H1 (cell line): ENCODE results near the gene COL1A1. TPM values are rescaled to one million over a fixed set of nuclear protein-coding genes. Genes with fewer than 3 reads are reported as not detected.

Experiments
- CTCF ChIA-PET: fragments of 300-600 bp; sonication (Branson Sonifier 250); formaldehyde crosslinking; loops from one replicate; lab custom pipeline; 2021; ENCODE audit not compliant: partially characterized antibody; lab: Charles Lee
- POLR2A ChIA-PET: fragments of 300-600 bp; sonication (Branson Sonifier 250); formaldehyde crosslinking; loops from one replicate; lab custom pipeline; 2021; ENCODE audit warnings: inconsistent platforms; ENCODE audit not compliant: partially characterized antibody; lab: Charles Lee
- DNase-seq, 2 experiments: peaks; one replicate each; pipeline versions ENCODE4 v3.0.0 to v3.0.0-alpha.2; 2010 to 2022; ENCODE audit warnings: low spot score in 2 of 2, low read depth in 1 of 2, mixed read lengths in 1 of 2
- FAIRE-seq: peaks from 2 replicates; lab custom pipeline; 2011; peaks lifted over from hg19 to GRCh38; lab: Jason Lieb, UNC
- H2AFZ ChIP-seq: 2 replicates; pipeline ENCODE4 v1.8.1; 2012; ENCODE audit warnings: low read length, inconsistent platforms
- H2AK5ac ChIP-seq: 2 replicates; pipeline ENCODE4 v1.6.1; 2013; ENCODE audit warnings: low read depth, low read length
- H2BK120ac ChIP-seq: replicated peaks from 2 replicates; pipeline ENCODE3; 2013; ENCODE audit warnings: low read depth, low read length, inconsistent platforms
- H2BK12ac ChIP-seq: 2 replicates; pipeline ENCODE4 v1.6.1; 2013; ENCODE audit warnings: low read depth, low read length
- H2BK15ac ChIP-seq: 2 replicates; pipeline ENCODE4 v1.6.1; 2013; ENCODE audit warnings: low read length
- H2BK20ac ChIP-seq: 2 replicates; pipeline ENCODE4 v1.6.1; 2013; ENCODE audit warnings: low read length
- H2BK5ac ChIP-seq: 2 replicates; pipeline ENCODE4 v1.6.1; 2013; ENCODE audit warnings: low read depth, low read length
- H3K14ac ChIP-seq: 2 replicates; pipeline ENCODE4 v1.6.1; 2013; ENCODE audit warnings: inconsistent platforms; ENCODE audit not compliant: insufficient read length
- H3K18ac ChIP-seq: 2 replicates; pipeline ENCODE4 v1.6.1; 2013; ENCODE audit warnings: low read length; ENCODE audit errors: extremely low read depth
- H3K23ac ChIP-seq: 2 replicates; pipeline ENCODE4 v1.6.1; 2013; ENCODE audit warnings: inconsistent platforms; ENCODE audit not compliant: insufficient read length
- H3K23me2 ChIP-seq: 2 replicates; pipeline ENCODE4 v1.6.1; 2013; ENCODE audit warnings: low read depth, low read length
- H3K27ac ChIP-seq: 2 replicates; pipeline ENCODE4 v1.6.1; 2011; ENCODE audit warnings: low read depth, low read length, inconsistent platforms
- H3K27me3 ChIP-seq, 4 experiments: replicated peaks in 1 of 4; 1 replicate in 1 of 4; 2 replicates in 3 of 4; pipeline versions ENCODE4 v1.6.1 to v1.8.1; 2011 to 2013; ENCODE audit warnings: low read length in 3 of 4, mild to moderate bottlenecking in 3 of 4, inconsistent platforms in 2 of 4, mixed read lengths in 2 of 4, moderate library complexity in 1 of 4; ENCODE audit not compliant: control insufficient read depth in 3 of 4, insufficient read depth in 3 of 4; ENCODE audit errors: extremely low read depth in 1 of 4
- H3K36me3 ChIP-seq, 4 experiments: 2 replicates each; pipeline versions ENCODE4 v1.6.1 to v1.8.1; 2011 to 2013; ENCODE audit warnings: mild to moderate bottlenecking in 4 of 4, low read length in 3 of 4, moderate library complexity in 2 of 4, control low read depth in 1 of 4, inconsistent platforms in 1 of 4; ENCODE audit not compliant: insufficient read depth in 4 of 4, control insufficient read depth in 2 of 4
- H3K4ac ChIP-seq: replicated peaks from 2 replicates; pipeline ENCODE3; 2013; ENCODE audit warnings: low read length, low read depth, mixed read lengths, inconsistent platforms; ENCODE audit not compliant: insufficient read length
- H3K4me1 ChIP-seq, 4 experiments: replicated peaks in 1 of 4; 1 replicate in 1 of 4; 2 replicates in 3 of 4; pipeline versions ENCODE4 v1.6.1 to v1.8.1; 2011 to 2013; ENCODE audit warnings: low read length in 3 of 4, inconsistent platforms in 2 of 4, mixed read lengths in 1 of 4; ENCODE audit not compliant: insufficient read depth in 4 of 4, control insufficient read depth in 3 of 4
- H3K4me2 ChIP-seq, 2 experiments: 2 replicates each; pipeline versions ENCODE4 v1.6.1 to v1.8.1; 2011 to 2013; ENCODE audit warnings: low read depth in 2 of 2, low read length in 2 of 2, control low read depth in 1 of 2, inconsistent platforms in 1 of 2, mild to moderate bottlenecking in 1 of 2; ENCODE audit not compliant: insufficient read depth in 1 of 2
- H3K4me3 ChIP-seq, 4 experiments: fragments of 200-600, 300-600 bp in 1 of 4; sonication (generic), shearing (Covaris generic), sonication (Bioruptor Twin) in 1 of 4; 2 replicates each; pipeline versions ENCODE4 v1.5.1 to v1.8.1; 2011 to 2016; ENCODE audit warnings: low read length in 4 of 4, low read depth in 3 of 4, control low read depth in 2 of 4, inconsistent platforms in 2 of 4, mild to moderate bottlenecking in 2 of 4, mixed read lengths in 1 of 4, moderate library complexity in 1 of 4; ENCODE audit not compliant: insufficient read depth in 2 of 4; ENCODE audit errors: extremely low read depth in 1 of 4
- H3K56ac ChIP-seq: replicated peaks from 2 replicates; pipeline ENCODE3; 2013; ENCODE audit warnings: low read depth, mild to moderate bottlenecking, mixed read lengths, low read length, inconsistent platforms; ENCODE audit not compliant: insufficient read length
- H3K79me1 ChIP-seq: 2 replicates; pipeline ENCODE4 v1.6.1; 2013; ENCODE audit warnings: low read depth, low read length, control low read depth
- H3K79me2 ChIP-seq, 2 experiments: 2 replicates each; pipeline versions ENCODE4 v1.6.1 to v1.8.1; 2012 to 2013; ENCODE audit warnings: low read length in 2 of 2, mild to moderate bottlenecking in 2 of 2, inconsistent platforms in 1 of 2; ENCODE audit not compliant: insufficient read depth in 2 of 2, control insufficient read depth in 1 of 2
- H3K9ac ChIP-seq, 4 experiments: replicated peaks in 1 of 4; 1 replicate in 1 of 4; 2 replicates in 3 of 4; pipeline versions ENCODE4 v1.6.1 to v1.8.1; 2011 to 2013; ENCODE audit warnings: low read depth in 3 of 4, low read length in 3 of 4, control low read depth in 2 of 4, mild to moderate bottlenecking in 2 of 4, moderate library complexity in 2 of 4, inconsistent platforms in 1 of 4; ENCODE audit errors: extremely low read depth in 1 of 4
- H3K9me3 ChIP-seq, 2 experiments: 2 replicates each; pipeline versions ENCODE4 v1.6.1 to v1.8.1; 2012 to 2013; ENCODE audit warnings: mild to moderate bottlenecking in 2 of 2, moderate library complexity in 2 of 2, control low read depth in 1 of 2, inconsistent platforms in 1 of 2, low read depth in 1 of 2, low read length in 1 of 2, mixed read lengths in 1 of 2; ENCODE audit not compliant: insufficient read depth in 2 of 2
- H4K20me1 ChIP-seq, 2 experiments: replicated peaks in 1 of 2; 2 replicates each; pipeline versions ENCODE3 to v1.8.1; 2011 to 2013; ENCODE audit warnings: inconsistent platforms in 2 of 2, low read length in 2 of 2, mild to moderate bottlenecking in 1 of 2; ENCODE audit not compliant: insufficient read depth in 2 of 2, control insufficient read depth in 1 of 2
- H4K5ac ChIP-seq: 2 replicates; pipeline ENCODE4 v1.6.1; 2013; ENCODE audit warnings: low read length, low read depth, mixed read lengths, inconsistent platforms; ENCODE audit not compliant: insufficient read length
- H4K8ac ChIP-seq: 2 replicates; pipeline ENCODE4 v1.8.0; 2013; ENCODE audit warnings: mild to moderate bottlenecking, moderate library complexity, low read length, inconsistent platforms; ENCODE audit not compliant: insufficient read depth; ENCODE audit errors: extremely low read depth
- H4K91ac ChIP-seq: replicated peaks from 2 replicates; pipeline ENCODE3; 2013; ENCODE audit warnings: low read length, mixed read lengths, inconsistent platforms; ENCODE audit not compliant: insufficient read length
- POU5F1 ChIP-seq: IDR thresholded peaks from 2 replicates; pipeline ENCODE4 v1.6.1; 2011; ENCODE audit warnings: low read depth, mild to moderate bottlenecking, low read length, moderate library complexity
- RAD21 ChIP-seq, 2 experiments: IDR thresholded peaks in 1 of 2; conservative IDR thresholded peaks in 1 of 2; 2 replicates each; pipeline ENCODE4 v1.6.1; 2011; ENCODE audit warnings: low read depth in 2 of 2, low read length in 2 of 2, improper control_type of control experiment in 1 of 2, inconsistent platforms in 1 of 2, mild to moderate bottlenecking in 1 of 2, moderate library complexity in 1 of 2
- RBBP5 ChIP-seq: IDR thresholded peaks from 2 replicates; pipeline ENCODE4 v1.7.1; 2012; ENCODE audit warnings: low read depth, mild to moderate bottlenecking, inconsistent platforms, low read length, moderate library complexity, borderline replicate concordance
- RNF2 ChIP-seq: fragments of 200-900, 300-1000 bp; sonication (generic); IDR thresholded peaks from 2 replicates; pipeline ENCODE4 v1.7.1; 2016; ENCODE audit warnings: borderline replicate concordance, low read depth, mild to moderate bottlenecking, antibody characterized with exemption, low read length; ENCODE audit not compliant: poor library complexity, severe bottlenecking; ENCODE audit errors: missing control alignments
- SP1 ChIP-seq: IDR thresholded peaks from 2 replicates; pipeline ENCODE4 v1.6.1; 2011; ENCODE audit warnings: low read depth, low read length
- SP2 ChIP-seq: IDR thresholded peaks from 2 replicates; pipeline ENCODE4 v1.6.1; 2012; ENCODE audit warnings: mild to moderate bottlenecking, low read length, inconsistent platforms
- TAF1 ChIP-seq: IDR thresholded peaks from 2 replicates; pipeline ENCODE4 v1.6.1; 2011; ENCODE audit warnings: mild to moderate bottlenecking, low read depth, low read length
- WGBS, 2 experiments: shearing (Covaris generic) in 1 of 2; methylation state at CpG; one replicate each; pipeline versions ENCODE4 v1.1.6 to v1.1.7; 2013 to 2015; ENCODE audit warnings: low lambda C conversion rate in 2 of 2, mixed read lengths in 2 of 2, inconsistent platforms in 1 of 2, low coverage in 1 of 2, missing lambda C conversion rate in 1 of 2; ENCODE audit not compliant: insufficient replicate concordance in 2 of 2, insufficient coverage in 1 of 2, insufficient read length in 1 of 2; ENCODE audit errors: extremely low coverage in 1 of 2, missing lambda C conversion rate in 1 of 2; 5-methylcytosine and 5-hydroxymethylcytosine counted together
- polyA plus RNA-seq, 7 experiments: library from polyadenylated mRNA; depleted of rRNA in 3 of 7; stranded (reverse) in 5 of 7; unstranded in 2 of 7; fragments of >200 nt in 5 of 7; fragments of 200-250 nt in 2 of 7; gene quantifications; 1 replicate in 5 of 7; 2 replicates in 1 of 7; 4 replicates in 1 of 7; pipeline versions ENCODE4 v1.2.1 to v1.2.3, GENCODE V29; 2011 to 2013; ENCODE audit warnings: missing spikeins in 2 of 7, mixed read lengths in 2 of 7
- total RNA-seq: library from RNA; stranded (reverse); fragmentation: NEBNext Ultra II Directional; extraction: Animal tissue kit (Norgen Biotek cat#: 25700); gene quantifications from 2 replicates; pipeline ENCODE4 v1.2.1, GENCODE V29; 2021
- TF ChIP-seq, protein P1 (sequence below): IDR thresholded peaks from 2 replicates; pipeline ENCODE4 v1.6.1; 2011; ENCODE audit warnings: low read length, improper control_type of control experiment
- TF ChIP-seq, protein P2 (sequence below): IDR thresholded peaks from 2 replicates; pipeline ENCODE4 v1.6.1; 2012; ENCODE audit warnings: inconsistent platforms

The COL1A1 gene
- total and polyA plus RNA-seq, 2 of the 8 experiments (the other 6 are each of a cell fraction or from before 2014, with no cell fraction given): 14.1 to 80.4 TPM

GRCh38 chr17:50180111-50180510 lies 21.3 kb downstream of the COL1A1 start:
- Histone ChIP-seq H4K20me1 (no peaks in the 10 kb centered on the region), H4K8ac (no peak overlapping the region), H3K36me3 (peaks cover 0 to 2% (median 0%) of the 10 kb centered on the region in 4 experiments; a peak in 1 of 8 replicates), H3K4me1 (peaks cover 4 to 30% (median 16%) of the 10 kb centered on the region in 4 experiments), H2AK5ac (0 out of 2 replicates have a peak overlapping the region, but pooled peaks have one; percentile 21), H3K4me2 (no peak overlapping the region), H3K23ac (no peak overlapping the region), H3K9me3 (no peaks in the 10 kb centered on the region), H3K14ac (no peak overlapping the region), H3K79me2 (no peaks in the 10 kb centered on the region), H3K27me3 (no peaks in the 10 kb centered on the region), H2BK20ac (0 out of 2 replicates have a peak overlapping the region, but pooled peaks have one; percentile 25), H2BK5ac (no peak overlapping the region; the same call in 1 of the 2 replicates), H2BK15ac (peak overlapping the region; percentile 8; the same call in 1 of the 2 replicates), H3K27ac (no peak overlapping the region), H3K56ac (no peak overlapping the region), H3K18ac (no peak overlapping the region), H3K79me1 (no peaks in the 10 kb centered on the region), H3K4me3 (no peak overlapping the region), H2BK12ac (no peak overlapping the region; the same call in 1 of the 2 replicates), H3K4ac (no peak overlapping the region), H2AFZ (no peak overlapping the region), H4K5ac (no peak overlapping the region), H2BK120ac (no peak overlapping the region), H3K9ac (no peak overlapping the region), H4K91ac (no peak overlapping the region), H3K23me2 (no peaks in the 10 kb centered on the region)
- 94% methylated on average over 3 of the region's 4 CpGs; no CpG with 5 or more reads in 1 of the 2 experiments for WGBS, 2 experiments
- ChIA-PET CTCF (interaction anchor here (1.8 to 3.4 kb wide), 3 partner anchors 10 to 182 kb away, joined by 5 to 22 read pairs (median 13); no protein-coding TSS in a partner anchor), POLR2A (no interaction called here)
- FAIRE-seq: no peak
- no peak for DNase-seq
- TF ChIP-seq RNF2 (no peak), POU5F1 (no peak), SP1 (no peak), RAD21 (IDR thresholded peaks at IDR 0.05 in 1 of 2, conservative IDR thresholded peaks at IDR 0.05 in 1 of 2; ENCODE audit: low read depth in 2 of 2, low read length in 2 of 2) (no peak), TAF1 (no peak), RBBP5 (no peak), SP2 (no peak)
- TF ChIP-seq, protein P1, sequence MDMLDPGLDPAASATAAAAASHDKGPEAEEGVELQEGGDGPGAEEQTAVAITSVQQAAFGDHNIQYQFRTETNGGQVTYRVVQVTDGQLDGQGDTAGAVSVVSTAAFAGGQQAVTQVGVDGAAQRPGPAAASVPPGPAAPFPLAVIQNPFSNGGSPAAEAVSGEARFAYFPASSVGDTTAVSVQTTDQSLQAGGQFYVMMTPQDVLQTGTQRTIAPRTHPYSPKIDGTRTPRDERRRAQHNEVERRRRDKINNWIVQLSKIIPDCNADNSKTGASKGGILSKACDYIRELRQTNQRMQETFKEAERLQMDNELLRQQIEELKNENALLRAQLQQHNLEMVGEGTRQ: no peak
- TF ChIP-seq, protein P2, sequence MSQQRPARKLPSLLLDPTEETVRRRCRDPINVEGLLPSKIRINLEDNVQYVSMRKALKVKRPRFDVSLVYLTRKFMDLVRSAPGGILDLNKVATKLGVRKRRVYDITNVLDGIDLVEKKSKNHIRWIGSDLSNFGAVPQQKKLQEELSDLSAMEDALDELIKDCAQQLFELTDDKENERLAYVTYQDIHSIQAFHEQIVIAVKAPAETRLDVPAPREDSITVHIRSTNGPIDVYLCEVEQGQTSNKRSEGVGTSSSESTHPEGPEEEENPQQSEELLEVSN: no peak
